ENCODE results near the gene TMC1. TPM values are rescaled to one million over a fixed set of nuclear protein-coding genes. Genes with fewer than 3 reads are reported as not detected.

The TMC1 gene
- total RNA-seq, 6 donors from 2014 or later: 0.67 TPM; not detected in 5

GRCh38 chr9:72589667-72590521, 68.5 kb downstream of the TMC1 start:
- Histone ChIP-seq H3K27ac (peak overlapping the region in 2 of 4 donors; percentile 10 to 25), H3K27me3 (no peaks in the 10 kb centered on the region), H3K4me3 (no peak overlapping the region), H3K4me1 (peaks cover 15 to 30% (median 20%) of the 10 kb centered on the region in 4 donors), H3K9me3 (no peaks in the 10 kb centered on the region), H3K36me3 (no peaks in the 10 kb centered on the region)
- DNase-seq (no peak), ATAC-seq (ENCODE audit: low FRiP score in 2 of 2) (no peak)
- TF ChIP-seq CTCF (IDR thresholded peaks at IDR 0.05) (no peak), POLR2AphosphoS5 (IDR thresholded peaks at IDR 0.05) (no peak), EP300 (IDR thresholded peaks at IDR 0.05) (no peak), POLR2A (IDR thresholded peaks at IDR 0.05) (no peak)
- 36 to 53% methylated on average over 2 of the region's 2 CpGs for WGBS, 2 donors

GRCh38 chr9:72590824-72591223, 69.4 kb downstream of the TMC1 start:
- peaks cover 14 to 27% (median 18%) of the 10 kb centered on the region in 4 donors for H3K4me1 ChIP-seq

GRCh38 chr9:72592502-72593403, 71.3 kb downstream of the TMC1 start:
- Histone ChIP-seq H3K9me3 (no peaks in the 10 kb centered on the region), H3K27me3 (no peaks in the 10 kb centered on the region), H3K4me1 (peaks cover 4 to 18% (median 7%) of the 10 kb centered on the region in 4 donors), H3K36me3 (no peaks in the 10 kb centered on the region), H3K4me3 (no peak overlapping the region), H3K27ac (peak overlapping the region in 2 of 4 donors; percentile 19 to 53)
- ATAC-seq (ENCODE audit: low FRiP score in 2 of 2) (peak in 1 of 2 donors; percentile 89), DNase-seq (peak in 1 of 2 donors; percentile 46)
- WGBS, 2 donors: 44 to 50% methylated on average over 5 of the region's 5 CpGs
- TF ChIP-seq EP300 (IDR thresholded peaks at IDR 0.05) (no peak), POLR2AphosphoS5 (IDR thresholded peaks at IDR 0.05) (peak in 1 of 2 donors; percentile 9), CTCF (IDR thresholded peaks at IDR 0.05) (peak; percentile 64 to 95 (median 85)), POLR2A (IDR thresholded peaks at IDR 0.05) (no peak)

More at GRCh38 chr9:72590824-72591223, 69.4 kb downstream of the TMC1 start:
- H3K9me3 ChIP-seq: no peaks in the 10 kb centered on the region
- ATAC-seq (ENCODE audit: low FRiP score in 2 of 2): peak in 1 of 2 donors; percentile 31
- no peak overlapping the region for H3K27ac ChIP-seq
- DNase-seq: no peak
- TF ChIP-seq EP300 (IDR thresholded peaks at IDR 0.05) (no peak), POLR2AphosphoS5 (IDR thresholded peaks at IDR 0.05) (no peak), POLR2A (IDR thresholded peaks at IDR 0.05) (no peak), CTCF (IDR thresholded peaks at IDR 0.05) (no peak)
- no peaks in the 10 kb centered on the region for H3K36me3 ChIP-seq
- H3K4me3 ChIP-seq: no peak overlapping the region
- no peaks in the 10 kb centered on the region for H3K27me3 ChIP-seq
- WGBS, 2 donors: 66 to 86% methylated on average over 3 of the region's 3 CpGs

GRCh38 chr9:72596451-72597180, 75.2 kb downstream of the TMC1 start:
- DNase-seq (no peak), ATAC-seq (ENCODE audit: low FRiP score in 2 of 2) (no peak)
- Histone ChIP-seq H3K4me1 (peaks cover 2 to 12% (median 7%) of the 10 kb centered on the region in 4 donors), H3K36me3 (no peaks in the 10 kb centered on the region), H3K27ac (no peak overlapping the region), H3K4me3 (no peak overlapping the region), H3K9me3 (no peaks in the 10 kb centered on the region), H3K27me3 (no peaks in the 10 kb centered on the region)
- TF ChIP-seq CTCF (IDR thresholded peaks at IDR 0.05) (no peak), POLR2A (IDR thresholded peaks at IDR 0.05) (no peak), POLR2AphosphoS5 (IDR thresholded peaks at IDR 0.05) (no peak), EP300 (IDR thresholded peaks at IDR 0.05) (no peak)
- 71 to 80% methylated on average over 6 of the region's 6 CpGs for WGBS, 2 donors

Data from upper lobe of left lung (tissue), 6 donors.